NCI-H2196 treated with DMSO at 0.1 percent for 48 hours (cell line): ENCODE data around the gene MYOD1.

Experiments
- DNase-seq: peaks from one replicate; lab custom pipeline; 2025; ENCODE audit not compliant: unreplicated experiment; lab: John Stamatoyannopoulos, UW

MYOD1 gene

GRCh38 chr11:17719028-17719937 lies at the start of gene MYOD1:
Gene MYOD1 (plus strand): TSS chr11:17719571. CDS start chr11:17719783, 212 bp downstream.
- peak; percentile 19 for DNase-seq

GRCh38 chr11:17672469-17672868 lies 46.9 kb upstream of the MYOD1 start:
- DNase-seq, result no peak

GRCh38 chr11:17673951-17674350 lies 45.4 kb upstream of the MYOD1 start:
- no peak for DNase-seq

GRCh38 chr11:17682848-17683247 lies 36.5 kb upstream of the MYOD1 start:
- no peak for DNase-seq

GRCh38 chr11:17683377-17684161 lies 35.8 kb upstream of the MYOD1 start:
- peak; percentile 29 for DNase-seq

- DNase-seq, result no peak
These were observed 34.8 kb upstream of the MYOD1 start for GRCh38 chr11:17684550-17684949.

- DNase-seq, result no peak
These were observed 33.0 kb upstream of the MYOD1 start for GRCh38 chr11:17686231-17686980.

GRCh38 chr11:17687946-17688670 lies 31.3 kb upstream of the MYOD1 start:
- no peak for DNase-seq

- no peak for DNase-seq
These were observed 27.8 kb upstream of the MYOD1 start for GRCh38 chr11:17691550-17691949.

- no peak for DNase-seq
These were observed 27.4 kb upstream of the MYOD1 start for GRCh38 chr11:17691976-17692375.

GRCh38 chr11:17692931-17693330 lies 26.4 kb upstream of the MYOD1 start:
- no peak for DNase-seq

- DNase-seq, result no peak
These were observed 25.8 kb upstream of the MYOD1 start for GRCh38 chr11:17693531-17693930.

- DNase-seq, result no peak
These were observed 24.8 kb upstream of the MYOD1 start for GRCh38 chr11:17694494-17695110.

- DNase-seq, result no peak
These were observed 23.6 kb upstream of the MYOD1 start for GRCh38 chr11:17695454-17696441.

GRCh38 chr11:17696741-17697140 lies 22.6 kb upstream of the MYOD1 start:
- DNase-seq, result no peak

- no peak for DNase-seq
These were observed 22.0 kb upstream of the MYOD1 start for GRCh38 chr11:17697175-17697949.

- DNase-seq, result no peak
These were observed 19.9 kb upstream of the MYOD1 start for GRCh38 chr11:17699147-17700114.
